Measurements from ENCODE around the gene FFAR1. TPM values are rescaled to one million over a fixed set of nuclear protein-coding genes. Genes with fewer than 3 reads are reported as not detected.

The FFAR1 gene
- total and polyA plus RNA-seq, 4 donors = 0.06 to 0.83 (median 0.70) TPM; not detected in 1

GRCh38 chr19:35305181-35305580 is 42.5 kb upstream of the FFAR1 start:
- Histone ChIP-seq H3K36me3 (ENCODE audit: control insufficient read depth, insufficient read depth, low read length) (peaks cover 5% of the 10 kb centered on the region), H3K4me1 (ENCODE audit: control insufficient read depth, insufficient read depth, low read length) (peaks cover 13% of the 10 kb centered on the region), H3K9me3 (ENCODE audit: control insufficient read depth, insufficient read depth, low read length) (no peaks in the 10 kb centered on the region), H3K4me3 (ENCODE audit: low read depth, low read length) (no peak overlapping the region), H3K27ac (ENCODE audit: low read depth, low read length) (no peak overlapping the region), H3K27me3 (ENCODE audit: control insufficient read depth, insufficient read depth, low read length) (no peaks in the 10 kb centered on the region)
- 90% methylated on average over 5 of the region's 6 CpGs for WGBS (ENCODE audit: insufficient coverage)
- no peak for DNase-seq (ENCODE audit: low read depth in 4 of 6, low spot score in 6 of 6)

- Histone ChIP-seq H3K4me1 (ENCODE audit: control insufficient read depth, insufficient read depth, low read length) (peaks cover 13% of the 10 kb centered on the region), H3K27me3 (ENCODE audit: control insufficient read depth, insufficient read depth, low read length) (no peaks in the 10 kb centered on the region), H3K9me3 (ENCODE audit: control insufficient read depth, insufficient read depth, low read length) (no peaks in the 10 kb centered on the region), H3K4me3 (ENCODE audit: low read depth, low read length) (no peak overlapping the region), H3K36me3 (ENCODE audit: control insufficient read depth, insufficient read depth, low read length) (peaks cover 5% of the 10 kb centered on the region), H3K27ac (ENCODE audit: low read depth, low read length) (no peak overlapping the region)
- 84% methylated on average over 19 of the region's 20 CpGs for WGBS (ENCODE audit: insufficient coverage)
- DNase-seq (ENCODE audit: low read depth in 4 of 6, low spot score in 6 of 6) = no peak
Measured at GRCh38 chr19:35306473-35307246, 41.0 kb upstream of the FFAR1 start.

- peaks cover 13% of the 10 kb centered on the region for H3K4me1 ChIP-seq (ENCODE audit: control insufficient read depth, insufficient read depth, low read length)
- WGBS (ENCODE audit: insufficient coverage) = 60% methylated on average over 10 of the region's 10 CpGs
- H3K9me3 ChIP-seq (ENCODE audit: control insufficient read depth, insufficient read depth, low read length) = no peaks in the 10 kb centered on the region
- no peaks in the 10 kb centered on the region for H3K27me3 ChIP-seq (ENCODE audit: control insufficient read depth, insufficient read depth, low read length)
- H3K4me3 ChIP-seq (ENCODE audit: low read depth, low read length) = no peak overlapping the region
- DNase-seq (ENCODE audit: low read depth in 4 of 6, low spot score in 6 of 6) = no peak
- no peak overlapping the region for H3K27ac ChIP-seq (ENCODE audit: low read depth, low read length)
- peaks cover 9% of the 10 kb centered on the region for H3K36me3 ChIP-seq (ENCODE audit: control insufficient read depth, insufficient read depth, low read length)
Measured at GRCh38 chr19:35307931-35308330, 39.8 kb upstream of the FFAR1 start.

- H3K4me1 ChIP-seq (ENCODE audit: control insufficient read depth, insufficient read depth, low read length) = peaks cover 13% of the 10 kb centered on the region
- no peaks in the 10 kb centered on the region for H3K27me3 ChIP-seq (ENCODE audit: control insufficient read depth, insufficient read depth, low read length)
- no peak overlapping the region for H3K27ac ChIP-seq (ENCODE audit: low read depth, low read length)
Measured at GRCh38 chr19:35308910-35309309, 38.8 kb upstream of the FFAR1 start.

GRCh38 chr19:35309481-35310279 is 38.0 kb upstream of the FFAR1 start:
- Histone ChIP-seq H3K9me3 (ENCODE audit: control insufficient read depth, insufficient read depth, low read length) (no peaks in the 10 kb centered on the region), H3K36me3 (ENCODE audit: control insufficient read depth, insufficient read depth, low read length) (peaks cover 9% of the 10 kb centered on the region), H3K4me1 (ENCODE audit: control insufficient read depth, insufficient read depth, low read length) (peaks cover 13% of the 10 kb centered on the region), H3K27me3 (ENCODE audit: control insufficient read depth, insufficient read depth, low read length) (no peaks in the 10 kb centered on the region), H3K4me3 (ENCODE audit: low read depth, low read length) (no peak overlapping the region), H3K27ac (ENCODE audit: low read depth, low read length) (no peak overlapping the region)
- peak in 1 of 6 donors; percentile 41 for DNase-seq (ENCODE audit: low read depth in 4 of 6, low spot score in 6 of 6)
- 66% methylated on average over 46 of the region's 47 CpGs for WGBS (ENCODE audit: insufficient coverage)

More at GRCh38 chr19:35308910-35309309, 38.8 kb upstream of the FFAR1 start:
- WGBS (ENCODE audit: insufficient coverage) = 73% methylated on average over 7 of the region's 7 CpGs
- Histone ChIP-seq H3K36me3 (ENCODE audit: control insufficient read depth, insufficient read depth, low read length) (peaks cover 9% of the 10 kb centered on the region), H3K9me3 (ENCODE audit: control insufficient read depth, insufficient read depth, low read length) (no peaks in the 10 kb centered on the region), H3K4me3 (ENCODE audit: low read depth, low read length) (no peak overlapping the region)
- DNase-seq (ENCODE audit: low read depth in 4 of 6, low spot score in 6 of 6) = no peak

- no peak for DNase-seq (ENCODE audit: low read depth in 4 of 6, low spot score in 6 of 6)
- H3K4me1 ChIP-seq (ENCODE audit: control insufficient read depth, insufficient read depth, low read length) = peaks cover 13% of the 10 kb centered on the region
- no peaks in the 10 kb centered on the region for H3K27me3 ChIP-seq (ENCODE audit: control insufficient read depth, insufficient read depth, low read length)
- WGBS (ENCODE audit: insufficient coverage) = 93% methylated on average over 5 of the region's 12 CpGs
- no peaks in the 10 kb centered on the region for H3K9me3 ChIP-seq (ENCODE audit: control insufficient read depth, insufficient read depth, low read length)
- peaks cover 9% of the 10 kb centered on the region for H3K36me3 ChIP-seq (ENCODE audit: control insufficient read depth, insufficient read depth, low read length)
- H3K4me3 ChIP-seq (ENCODE audit: low read depth, low read length) = no peak overlapping the region
- no peak overlapping the region for H3K27ac ChIP-seq (ENCODE audit: low read depth, low read length)
Measured at GRCh38 chr19:35310331-35310730, 37.4 kb upstream of the FFAR1 start.

GRCh38 chr19:35310811-35311465 is 36.8 kb upstream of the FFAR1 start:
- WGBS (ENCODE audit: insufficient coverage) = 100% methylated on average over 1 of the region's 10 CpGs
- Histone ChIP-seq H3K36me3 (ENCODE audit: control insufficient read depth, insufficient read depth, low read length) (peaks cover 9% of the 10 kb centered on the region), H3K4me1 (ENCODE audit: control insufficient read depth, insufficient read depth, low read length) (peaks cover 13% of the 10 kb centered on the region), H3K27ac (ENCODE audit: low read depth, low read length) (no peak overlapping the region), H3K4me3 (ENCODE audit: low read depth, low read length) (no peak overlapping the region), H3K9me3 (ENCODE audit: control insufficient read depth, insufficient read depth, low read length) (no peaks in the 10 kb centered on the region), H3K27me3 (ENCODE audit: control insufficient read depth, insufficient read depth, low read length) (no peaks in the 10 kb centered on the region)
- no peak for DNase-seq (ENCODE audit: low read depth in 4 of 6, low spot score in 6 of 6)

GRCh38 chr19:35311901-35312665 is 35.6 kb upstream of the FFAR1 start:
- Histone ChIP-seq H3K27ac (ENCODE audit: low read depth, low read length) (no peak overlapping the region), H3K27me3 (ENCODE audit: control insufficient read depth, insufficient read depth, low read length) (no peaks in the 10 kb centered on the region), H3K9me3 (ENCODE audit: control insufficient read depth, insufficient read depth, low read length) (no peaks in the 10 kb centered on the region), H3K4me1 (ENCODE audit: control insufficient read depth, insufficient read depth, low read length) (peaks cover 13% of the 10 kb centered on the region), H3K4me3 (ENCODE audit: low read depth, low read length) (no peak overlapping the region), H3K36me3 (ENCODE audit: control insufficient read depth, insufficient read depth, low read length) (peaks cover 9% of the 10 kb centered on the region)
- no peak for DNase-seq (ENCODE audit: low read depth in 4 of 6, low spot score in 6 of 6)
- WGBS (ENCODE audit: insufficient coverage) = 78% methylated on average over 18 of the region's 21 CpGs

- 60% methylated on average over 6 of the region's 7 CpGs for WGBS (ENCODE audit: insufficient coverage)
- peaks cover 9% of the 10 kb centered on the region for H3K36me3 ChIP-seq (ENCODE audit: control insufficient read depth, insufficient read depth, low read length)
- no peak overlapping the region for H3K4me3 ChIP-seq (ENCODE audit: low read depth, low read length)
- H3K4me1 ChIP-seq (ENCODE audit: control insufficient read depth, insufficient read depth, low read length) = peaks cover 22% of the 10 kb centered on the region
- H3K27ac ChIP-seq (ENCODE audit: low read depth, low read length) = no peak overlapping the region
- H3K9me3 ChIP-seq (ENCODE audit: control insufficient read depth, insufficient read depth, low read length) = no peaks in the 10 kb centered on the region
- H3K27me3 ChIP-seq (ENCODE audit: control insufficient read depth, insufficient read depth, low read length) = no peaks in the 10 kb centered on the region
- no peak for DNase-seq (ENCODE audit: low read depth in 4 of 6, low spot score in 6 of 6)
Measured at GRCh38 chr19:35313587-35313986, 34.1 kb upstream of the FFAR1 start.
